H1 (cell line): ENCODE results near the gene CLRN1. TPM values are rescaled to one million over a fixed set of nuclear protein-coding genes. Genes with fewer than 3 reads are reported as not detected.

Experiments
- ATF3 ChIP-seq: IDR thresholded peaks from 2 replicates; pipeline ENCODE4 v1.6.1; 2011; ENCODE audit warnings: low read depth, mild to moderate bottlenecking, low read length; ENCODE audit not compliant: insufficient read depth
- CBX8 ChIP-seq: fragments of 300-800, 300-1000 bp; sonication (generic); IDR thresholded peaks from 2 replicates; pipeline ENCODE4 v1.7.1; 2016; ENCODE audit warnings: low read depth, low read length, borderline replicate concordance
- CEBPB ChIP-seq: IDR thresholded peaks from 2 replicates; pipeline ENCODE4 v1.6.1; 2012; ENCODE audit warnings: low read depth, low read length
- CREB1 ChIP-seq: IDR thresholded peaks from 2 replicates; pipeline ENCODE4 v1.6.1; 2012; ENCODE audit warnings: inconsistent platforms
- FOSL1 ChIP-seq: IDR thresholded peaks from 2 replicates; pipeline ENCODE4 v1.6.1; 2011; ENCODE audit warnings: mild to moderate bottlenecking, low read depth, low read length, moderate library complexity; ENCODE audit not compliant: insufficient read depth
- HDAC2 ChIP-seq, 2 experiments: fragments of 300-600 bp in 1 of 2; sonication (generic) in 1 of 2; IDR thresholded peaks; 2 replicates each; pipeline ENCODE4 v1.6.1; 2011 to 2012; ENCODE audit warnings: low read depth in 2 of 2, low read length in 2 of 2, mild to moderate bottlenecking in 2 of 2, moderate library complexity in 2 of 2, borderline replicate concordance in 1 of 2, inconsistent platforms in 1 of 2
- NANOG ChIP-seq: IDR thresholded peaks from 2 replicates; pipeline ENCODE4 v1.6.1; 2011; ENCODE audit warnings: low read length, low read depth, mild to moderate bottlenecking, inconsistent platforms; ENCODE audit not compliant: insufficient read depth, poor library complexity, severe bottlenecking
- RFX5 ChIP-seq: IDR thresholded peaks from 2 replicates; pipeline ENCODE4 v1.6.1; 2011; ENCODE audit warnings: low read depth, low read length, improper control_type of control experiment, borderline replicate concordance
- SP1 ChIP-seq: IDR thresholded peaks from 2 replicates; pipeline ENCODE4 v1.6.1; 2011; ENCODE audit warnings: low read depth, low read length
- TAF1 ChIP-seq: IDR thresholded peaks from 2 replicates; pipeline ENCODE4 v1.6.1; 2011; ENCODE audit warnings: mild to moderate bottlenecking, low read depth, low read length
- TCF12 ChIP-seq: IDR thresholded peaks from 2 replicates; pipeline ENCODE4 v1.6.1; 2011; ENCODE audit warnings: low read depth, mild to moderate bottlenecking, low read length
- polyA plus RNA-seq, 7 experiments: library from polyadenylated mRNA; depleted of rRNA in 3 of 7; stranded (reverse) in 5 of 7; unstranded in 2 of 7; fragments of >200 nt in 5 of 7; fragments of 200-250 nt in 2 of 7; gene quantifications; 1 replicate in 5 of 7; 2 replicates in 1 of 7; 4 replicates in 1 of 7; pipeline versions ENCODE4 v1.2.1 to v1.2.3, GENCODE V29; 2011 to 2013; ENCODE audit warnings: missing spikeins in 2 of 7, mixed read lengths in 2 of 7
- total RNA-seq: library from RNA; stranded (reverse); fragmentation: NEBNext Ultra II Directional; extraction: Animal tissue kit (Norgen Biotek cat#: 25700); gene quantifications from 2 replicates; pipeline ENCODE4 v1.2.1, GENCODE V29; 2021
- TF ChIP-seq, protein P1 (sequence below): fragments of 300-600 bp; sonication (generic); IDR thresholded peaks from 2 replicates; pipeline ENCODE4 v1.7.1; 2012; ENCODE audit warnings: low read length, moderate library complexity, mild to moderate bottlenecking, inconsistent platforms; ENCODE audit not compliant: insufficient replicate concordance

Gene CLRN1
- total and polyA plus RNA-seq, 2 of the 8 experiments (the other 6 are each of a cell fraction or from before 2014, with no cell fraction given) = 0.20 to 0.35 TPM

DNA sequence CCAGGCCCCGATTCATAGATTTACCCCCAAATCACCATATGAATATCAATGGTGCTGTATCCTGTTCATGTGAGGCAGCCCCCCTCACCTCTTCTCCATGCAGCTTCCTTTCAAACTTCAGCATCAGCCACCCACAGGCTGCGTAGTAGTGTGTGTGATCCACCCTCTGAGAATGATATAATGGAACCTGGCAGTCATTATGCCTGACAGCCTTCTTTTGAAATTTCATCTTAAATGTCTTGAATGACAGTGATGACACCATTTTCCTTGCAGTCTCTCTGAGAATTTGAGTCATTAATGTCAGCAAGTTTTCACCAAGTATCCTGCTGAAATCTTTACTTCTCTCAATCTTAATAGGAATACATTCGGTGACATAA is 3.5 kb upstream of the CLRN1 start (continued):
- TF ChIP-seq, protein P1, sequence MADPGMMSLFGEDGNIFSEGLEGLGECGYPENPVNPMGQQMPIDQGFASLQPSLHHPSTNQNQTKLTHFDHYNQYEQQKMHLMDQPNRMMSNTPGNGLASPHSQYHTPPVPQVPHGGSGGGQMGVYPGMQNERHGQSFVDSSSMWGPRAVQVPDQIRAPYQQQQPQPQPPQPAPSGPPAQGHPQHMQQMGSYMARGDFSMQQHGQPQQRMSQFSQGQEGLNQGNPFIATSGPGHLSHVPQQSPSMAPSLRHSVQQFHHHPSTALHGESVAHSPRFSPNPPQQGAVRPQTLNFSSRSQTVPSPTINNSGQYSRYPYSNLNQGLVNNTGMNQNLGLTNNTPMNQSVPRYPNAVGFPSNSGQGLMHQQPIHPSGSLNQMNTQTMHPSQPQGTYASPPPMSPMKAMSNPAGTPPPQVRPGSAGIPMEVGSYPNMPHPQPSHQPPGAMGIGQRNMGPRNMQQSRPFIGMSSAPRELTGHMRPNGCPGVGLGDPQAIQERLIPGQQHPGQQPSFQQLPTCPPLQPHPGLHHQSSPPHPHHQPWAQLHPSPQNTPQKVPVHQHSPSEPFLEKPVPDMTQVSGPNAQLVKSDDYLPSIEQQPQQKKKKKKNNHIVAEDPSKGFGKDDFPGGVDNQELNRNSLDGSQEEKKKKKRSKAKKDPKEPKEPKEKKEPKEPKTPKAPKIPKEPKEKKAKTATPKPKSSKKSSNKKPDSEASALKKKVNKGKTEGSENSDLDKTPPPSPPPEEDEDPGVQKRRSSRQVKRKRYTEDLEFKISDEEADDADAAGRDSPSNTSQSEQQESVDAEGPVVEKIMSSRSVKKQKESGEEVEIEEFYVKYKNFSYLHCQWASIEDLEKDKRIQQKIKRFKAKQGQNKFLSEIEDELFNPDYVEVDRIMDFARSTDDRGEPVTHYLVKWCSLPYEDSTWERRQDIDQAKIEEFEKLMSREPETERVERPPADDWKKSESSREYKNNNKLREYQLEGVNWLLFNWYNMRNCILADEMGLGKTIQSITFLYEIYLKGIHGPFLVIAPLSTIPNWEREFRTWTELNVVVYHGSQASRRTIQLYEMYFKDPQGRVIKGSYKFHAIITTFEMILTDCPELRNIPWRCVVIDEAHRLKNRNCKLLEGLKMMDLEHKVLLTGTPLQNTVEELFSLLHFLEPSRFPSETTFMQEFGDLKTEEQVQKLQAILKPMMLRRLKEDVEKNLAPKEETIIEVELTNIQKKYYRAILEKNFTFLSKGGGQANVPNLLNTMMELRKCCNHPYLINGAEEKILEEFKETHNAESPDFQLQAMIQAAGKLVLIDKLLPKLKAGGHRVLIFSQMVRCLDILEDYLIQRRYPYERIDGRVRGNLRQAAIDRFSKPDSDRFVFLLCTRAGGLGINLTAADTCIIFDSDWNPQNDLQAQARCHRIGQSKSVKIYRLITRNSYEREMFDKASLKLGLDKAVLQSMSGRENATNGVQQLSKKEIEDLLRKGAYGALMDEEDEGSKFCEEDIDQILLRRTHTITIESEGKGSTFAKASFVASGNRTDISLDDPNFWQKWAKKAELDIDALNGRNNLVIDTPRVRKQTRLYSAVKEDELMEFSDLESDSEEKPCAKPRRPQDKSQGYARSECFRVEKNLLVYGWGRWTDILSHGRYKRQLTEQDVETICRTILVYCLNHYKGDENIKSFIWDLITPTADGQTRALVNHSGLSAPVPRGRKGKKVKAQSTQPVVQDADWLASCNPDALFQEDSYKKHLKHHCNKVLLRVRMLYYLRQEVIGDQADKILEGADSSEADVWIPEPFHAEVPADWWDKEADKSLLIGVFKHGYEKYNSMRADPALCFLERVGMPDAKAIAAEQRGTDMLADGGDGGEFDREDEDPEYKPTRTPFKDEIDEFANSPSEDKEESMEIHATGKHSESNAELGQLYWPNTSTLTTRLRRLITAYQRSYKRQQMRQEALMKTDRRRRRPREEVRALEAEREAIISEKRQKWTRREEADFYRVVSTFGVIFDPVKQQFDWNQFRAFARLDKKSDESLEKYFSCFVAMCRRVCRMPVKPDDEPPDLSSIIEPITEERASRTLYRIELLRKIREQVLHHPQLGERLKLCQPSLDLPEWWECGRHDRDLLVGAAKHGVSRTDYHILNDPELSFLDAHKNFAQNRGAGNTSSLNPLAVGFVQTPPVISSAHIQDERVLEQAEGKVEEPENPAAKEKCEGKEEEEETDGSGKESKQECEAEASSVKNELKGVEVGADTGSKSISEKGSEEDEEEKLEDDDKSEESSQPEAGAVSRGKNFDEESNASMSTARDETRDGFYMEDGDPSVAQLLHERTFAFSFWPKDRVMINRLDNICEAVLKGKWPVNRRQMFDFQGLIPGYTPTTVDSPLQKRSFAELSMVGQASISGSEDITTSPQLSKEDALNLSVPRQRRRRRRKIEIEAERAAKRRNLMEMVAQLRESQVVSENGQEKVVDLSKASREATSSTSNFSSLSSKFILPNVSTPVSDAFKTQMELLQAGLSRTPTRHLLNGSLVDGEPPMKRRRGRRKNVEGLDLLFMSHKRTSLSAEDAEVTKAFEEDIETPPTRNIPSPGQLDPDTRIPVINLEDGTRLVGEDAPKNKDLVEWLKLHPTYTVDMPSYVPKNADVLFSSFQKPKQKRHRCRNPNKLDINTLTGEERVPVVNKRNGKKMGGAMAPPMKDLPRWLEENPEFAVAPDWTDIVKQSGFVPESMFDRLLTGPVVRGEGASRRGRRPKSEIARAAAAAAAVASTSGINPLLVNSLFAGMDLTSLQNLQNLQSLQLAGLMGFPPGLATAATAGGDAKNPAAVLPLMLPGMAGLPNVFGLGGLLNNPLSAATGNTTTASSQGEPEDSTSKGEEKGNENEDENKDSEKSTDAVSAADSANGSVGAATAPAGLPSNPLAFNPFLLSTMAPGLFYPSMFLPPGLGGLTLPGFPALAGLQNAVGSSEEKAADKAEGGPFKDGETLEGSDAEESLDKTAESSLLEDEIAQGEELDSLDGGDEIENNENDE = no peak
- no peak for TF ChIP-seq TCF12
- TF ChIP-seq CEBPB = no peak
- TF ChIP-seq CBX8 = no peak
- no peak for TF ChIP-seq CREB1
- no peak for TF ChIP-seq ATF3
- no peak for TF ChIP-seq TAF1
- TF ChIP-seq HDAC2 (IDR thresholded peaks at IDR 0.05; ENCODE audit: borderline replicate concordance in 1 of 2, low read depth in 2 of 2, low read length in 2 of 2) = no peak
- TF ChIP-seq SP1 = no peak
- no peak for TF ChIP-seq NANOG
- no peak for TF ChIP-seq FOSL1
- no peak for TF ChIP-seq RFX5
